GM18868 (cell line): ENCODE measurements around the gene UBASH3B.
A peak's percentile ranks its signal among the peaks of the same experiment; 100 is the strongest.
"Not testable (repeated sequence)": the region's sequence is repeated elsewhere in the genome, so short reads cannot be mapped to it uniquely, and the experiment has no call there.

Source experiments
- ATAC-seq: cut with Tn5 transposase; IDR thresholded peaks from one replicate; pipeline ENCODE4 v1.9.1; 2021; ENCODE audit warnings: mild to moderate bottlenecking, moderate library complexity; ENCODE audit not compliant: unreplicated experiment

The UBASH3B gene, protein sequence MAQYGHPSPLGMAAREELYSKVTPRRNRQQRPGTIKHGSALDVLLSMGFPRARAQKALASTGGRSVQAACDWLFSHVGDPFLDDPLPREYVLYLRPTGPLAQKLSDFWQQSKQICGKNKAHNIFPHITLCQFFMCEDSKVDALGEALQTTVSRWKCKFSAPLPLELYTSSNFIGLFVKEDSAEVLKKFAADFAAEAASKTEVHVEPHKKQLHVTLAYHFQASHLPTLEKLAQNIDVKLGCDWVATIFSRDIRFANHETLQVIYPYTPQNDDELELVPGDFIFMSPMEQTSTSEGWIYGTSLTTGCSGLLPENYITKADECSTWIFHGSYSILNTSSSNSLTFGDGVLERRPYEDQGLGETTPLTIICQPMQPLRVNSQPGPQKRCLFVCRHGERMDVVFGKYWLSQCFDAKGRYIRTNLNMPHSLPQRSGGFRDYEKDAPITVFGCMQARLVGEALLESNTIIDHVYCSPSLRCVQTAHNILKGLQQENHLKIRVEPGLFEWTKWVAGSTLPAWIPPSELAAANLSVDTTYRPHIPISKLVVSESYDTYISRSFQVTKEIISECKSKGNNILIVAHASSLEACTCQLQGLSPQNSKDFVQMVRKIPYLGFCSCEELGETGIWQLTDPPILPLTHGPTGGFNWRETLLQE

DNA sequence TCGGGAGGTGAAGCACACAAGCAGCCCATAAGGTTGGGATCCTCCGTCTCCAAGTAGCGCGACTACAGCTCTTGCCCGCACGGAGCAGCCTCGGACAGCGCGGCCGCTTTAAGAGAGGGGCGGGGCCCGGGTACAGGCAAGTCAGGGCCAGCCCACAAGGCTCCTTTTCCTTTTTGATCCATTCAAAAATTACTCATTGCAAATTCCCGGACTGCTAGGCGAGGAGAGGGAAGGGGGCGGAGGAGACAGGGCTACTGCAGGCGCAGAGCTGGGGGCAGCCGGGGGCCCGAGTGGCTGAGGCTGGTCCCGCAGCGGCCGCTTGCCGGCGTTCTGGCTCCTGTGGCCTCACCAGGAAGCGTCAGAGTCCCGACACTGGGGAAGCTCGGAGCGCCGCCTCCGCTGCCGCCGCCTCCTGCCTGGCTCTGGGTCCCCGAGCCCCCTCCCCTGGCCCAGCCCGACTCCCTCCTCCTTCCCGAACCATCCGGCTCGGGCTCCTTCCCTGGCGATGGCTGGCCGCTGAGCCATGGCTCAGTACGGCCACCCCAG is at the start of gene UBASH3B:
Gene UBASH3B, plus strand, starts transcription at position 196 of the 546 bp plus-strand sequence. Its CDS starts 328 bp downstream, at position 524.
- ATAC-seq = peak; percentile 75

DNA sequence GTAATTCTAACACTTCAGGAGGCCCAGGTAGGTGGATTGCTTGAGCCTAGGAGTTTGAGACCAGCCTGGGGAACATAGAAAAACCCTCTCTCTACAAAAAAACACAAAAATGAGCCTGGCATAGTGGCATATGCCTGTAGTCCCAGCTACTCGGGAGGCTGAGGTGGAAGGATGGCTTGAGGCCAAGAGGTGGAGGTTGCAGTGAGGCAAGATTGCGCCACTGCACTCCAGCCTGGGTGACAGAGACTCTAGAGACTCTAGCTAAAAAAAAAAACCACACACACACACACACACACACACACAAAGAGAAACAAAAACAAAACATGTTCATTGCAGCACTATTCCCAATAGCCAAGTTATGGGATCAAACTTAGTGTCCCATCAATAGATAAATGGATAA is 48.4 kb upstream of the UBASH3B start:
- ATAC-seq = not testable (repeated sequence)

DNA sequence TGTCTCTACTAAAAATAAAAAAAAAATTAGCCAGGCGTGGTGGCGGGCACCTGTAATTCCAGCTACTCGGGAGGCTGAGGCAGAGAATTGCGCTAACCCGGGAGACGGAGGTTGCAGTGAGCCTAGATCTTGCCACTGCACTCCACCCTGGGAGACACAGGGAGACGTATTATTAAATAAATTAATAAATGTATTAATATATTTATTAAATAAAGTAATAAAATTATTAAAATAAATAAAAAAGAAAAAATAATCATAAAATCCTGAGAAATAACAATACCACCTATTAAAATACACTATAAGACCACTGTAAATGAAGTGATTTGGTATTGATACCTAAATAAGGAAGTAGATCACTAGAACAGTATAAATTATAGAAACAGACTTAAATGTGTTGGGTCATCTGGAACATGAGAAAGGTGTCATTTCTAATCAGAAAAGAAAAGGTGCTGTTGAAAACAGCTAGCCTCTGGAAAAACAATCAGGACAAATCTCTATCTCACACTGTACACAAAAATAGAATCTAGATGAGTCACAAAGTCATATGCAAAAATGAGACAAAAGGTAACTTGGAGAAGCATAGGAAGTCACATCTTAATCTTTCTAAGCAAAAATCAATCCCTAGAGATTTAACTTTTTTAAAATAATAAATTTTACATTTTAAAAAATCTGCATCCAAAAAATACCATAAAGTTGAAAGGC is 43.2 kb upstream of the UBASH3B start:
- no peak for ATAC-seq

DNA sequence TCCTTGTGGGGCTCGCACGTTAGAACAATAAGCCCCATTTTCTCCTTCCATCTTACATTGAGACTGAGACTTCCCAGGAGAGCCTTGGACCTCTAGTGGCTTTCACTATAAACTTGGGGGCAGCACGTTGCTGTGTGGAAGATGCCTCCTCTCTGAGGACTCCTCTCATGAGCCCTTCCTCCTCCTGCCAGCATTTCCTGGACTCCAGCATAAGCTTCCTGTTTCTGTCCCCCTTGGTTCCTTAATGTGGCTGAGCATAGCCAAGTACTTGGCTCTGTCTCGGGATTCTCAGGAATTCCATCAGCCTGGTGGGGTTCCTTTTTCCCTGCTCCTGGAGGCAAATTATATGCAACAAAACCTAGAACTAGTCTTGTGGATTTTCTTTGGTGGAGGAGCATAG is 38.8 kb upstream of the UBASH3B start:
- no peak for ATAC-seq

DNA sequence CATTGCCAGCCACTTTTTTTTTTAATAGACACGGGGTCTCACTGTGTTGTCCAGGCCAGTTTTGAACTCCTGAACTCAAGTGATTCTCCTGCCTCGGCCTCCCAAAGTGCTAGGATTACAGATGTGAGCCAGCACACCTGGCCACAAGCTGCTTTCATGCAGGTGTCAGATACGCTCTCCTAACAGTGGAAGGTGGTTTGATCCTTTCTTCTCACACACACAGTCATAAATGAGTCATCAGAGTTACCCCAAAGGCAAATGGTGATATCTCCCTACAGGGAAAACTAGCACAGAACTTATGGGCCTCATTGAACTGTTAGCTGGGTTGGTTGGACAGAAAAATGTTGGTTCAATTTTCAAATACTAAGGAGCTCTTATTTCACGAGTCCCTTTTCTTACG is 38.2 kb upstream of the UBASH3B start:
- ATAC-seq = no peak

DNA sequence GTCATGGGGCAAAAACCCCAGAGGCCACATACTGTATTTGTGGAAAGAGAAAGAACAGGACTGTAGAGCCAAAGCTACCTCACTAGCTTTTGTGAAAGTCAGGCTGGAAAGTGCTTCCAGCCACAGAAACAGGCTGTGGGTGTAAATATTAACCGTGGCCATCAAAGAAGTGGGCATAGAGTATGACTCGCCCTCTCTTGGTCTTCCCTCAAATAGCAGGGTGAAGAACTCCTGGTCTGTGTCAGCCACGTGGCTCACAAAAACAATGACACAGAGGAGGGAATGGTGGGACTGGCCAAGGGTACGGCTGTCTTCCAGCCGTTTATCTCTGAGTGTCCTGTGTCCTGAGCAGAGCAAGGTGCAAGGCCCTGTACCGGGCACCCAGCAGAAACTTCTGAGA is 37.6 kb upstream of the UBASH3B start:
- no peak for ATAC-seq

DNA sequence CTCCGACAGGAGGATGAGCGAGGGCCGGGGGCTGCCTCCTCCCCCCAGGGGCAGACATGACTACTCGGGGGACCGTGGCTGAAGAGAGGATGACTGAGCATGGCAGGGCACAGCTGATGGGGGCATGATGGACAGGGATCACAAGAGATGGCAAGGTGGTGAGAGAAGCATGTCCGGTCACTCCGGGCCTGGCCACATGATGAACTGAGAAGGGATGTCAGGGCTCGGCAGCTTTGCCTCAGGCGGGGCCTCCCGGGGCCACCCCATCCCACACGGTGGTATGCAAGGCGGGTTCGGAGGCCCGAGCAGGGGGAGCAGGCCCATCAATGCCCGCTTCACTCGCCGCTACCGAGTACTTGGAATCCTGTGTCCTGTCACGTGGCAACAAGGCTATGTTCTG is 36.6 kb upstream of the UBASH3B start:
- ATAC-seq = no peak

DNA sequence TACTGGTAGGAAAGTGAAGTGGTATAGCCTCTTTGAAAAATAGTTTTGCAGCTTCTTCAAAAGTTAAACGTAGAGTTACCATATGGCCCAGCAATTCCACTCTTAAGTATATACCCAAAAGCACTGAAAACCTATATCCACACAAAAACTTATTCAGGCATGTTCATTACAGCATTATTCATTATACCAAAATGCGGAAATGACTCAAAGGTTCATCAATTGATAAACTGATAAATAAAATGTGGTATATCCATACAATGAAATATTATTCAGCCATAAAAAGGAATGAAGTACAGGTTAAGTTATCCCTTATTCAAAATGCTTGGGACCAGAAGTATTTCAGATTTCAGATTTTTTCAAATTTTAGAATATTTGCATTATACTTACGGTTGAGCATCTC is 35.8 kb upstream of the UBASH3B start:
- no peak for ATAC-seq

DNA sequence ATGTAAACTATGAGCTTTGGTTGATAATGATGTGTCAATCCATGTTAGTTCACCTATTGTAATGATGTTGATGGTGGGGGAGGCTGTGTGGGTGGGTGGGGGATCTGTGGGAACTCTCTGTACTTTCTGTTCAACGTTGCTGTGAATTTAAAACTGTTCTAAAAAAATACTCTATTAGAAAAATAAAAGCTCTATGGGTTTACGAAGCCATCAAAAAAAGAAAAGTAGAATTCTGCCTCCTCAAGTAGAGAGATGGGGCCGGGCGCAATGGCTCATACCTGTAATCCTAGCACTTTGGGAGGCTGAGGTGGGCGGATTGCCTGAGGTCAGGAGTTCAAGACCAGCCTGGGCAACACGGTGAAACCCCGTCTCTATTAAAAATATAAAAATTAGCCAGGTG is 30.0 kb upstream of the UBASH3B start:
- ATAC-seq = not testable (repeated sequence)

DNA sequence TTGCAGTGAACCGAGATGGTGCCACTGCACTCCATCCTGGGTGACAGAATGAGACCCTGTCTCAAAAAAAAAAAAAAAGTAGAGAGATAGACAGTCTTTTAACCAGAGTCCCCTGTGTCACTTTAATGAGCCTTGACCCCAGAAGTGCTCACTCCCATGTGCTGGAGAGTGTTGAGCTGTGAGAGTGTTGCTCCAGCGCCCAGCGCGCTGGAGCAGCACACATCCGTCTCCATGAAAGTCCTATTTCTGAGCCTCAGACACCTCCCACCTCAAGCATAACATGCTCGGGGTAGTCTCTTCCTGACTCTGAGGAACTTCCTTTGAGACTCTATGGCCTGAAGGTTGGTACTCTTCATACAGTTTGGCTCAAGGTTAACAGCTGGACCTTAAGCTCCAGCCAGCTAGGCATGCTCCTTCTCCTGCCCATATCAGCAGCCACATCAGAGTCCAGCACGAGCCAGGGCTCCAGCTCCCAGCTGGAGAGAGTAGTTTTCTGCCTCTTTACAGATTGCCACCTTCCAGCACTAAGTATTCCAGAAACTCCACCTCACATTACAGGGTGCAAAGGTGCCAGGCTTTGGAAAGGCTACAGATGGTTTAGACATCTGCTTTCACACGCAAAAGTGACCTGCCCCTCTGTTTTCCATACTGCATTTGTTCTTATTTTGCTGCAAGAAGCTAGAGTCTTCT is 29.4 kb upstream of the UBASH3B start:
- no peak for ATAC-seq

DNA sequence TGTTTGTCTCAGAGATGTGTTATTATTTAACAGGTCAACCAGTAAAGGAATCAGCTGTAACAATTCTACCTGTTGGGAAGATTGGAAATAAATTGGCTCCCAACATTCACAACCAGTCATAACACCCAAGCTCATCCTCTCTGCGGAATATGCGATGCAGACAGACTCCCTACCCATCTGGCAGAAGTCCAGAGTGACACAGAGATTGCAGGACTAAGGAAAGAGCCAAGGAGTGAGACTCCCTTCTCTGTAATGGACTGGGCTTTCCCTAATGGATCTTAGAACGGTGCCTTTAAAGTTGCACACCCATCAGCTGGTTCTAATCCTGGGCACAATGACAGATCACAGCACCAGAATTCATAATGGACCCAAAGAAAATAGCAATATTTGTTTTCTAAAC is 27.8 kb upstream of the UBASH3B start:
- ATAC-seq = no peak

DNA sequence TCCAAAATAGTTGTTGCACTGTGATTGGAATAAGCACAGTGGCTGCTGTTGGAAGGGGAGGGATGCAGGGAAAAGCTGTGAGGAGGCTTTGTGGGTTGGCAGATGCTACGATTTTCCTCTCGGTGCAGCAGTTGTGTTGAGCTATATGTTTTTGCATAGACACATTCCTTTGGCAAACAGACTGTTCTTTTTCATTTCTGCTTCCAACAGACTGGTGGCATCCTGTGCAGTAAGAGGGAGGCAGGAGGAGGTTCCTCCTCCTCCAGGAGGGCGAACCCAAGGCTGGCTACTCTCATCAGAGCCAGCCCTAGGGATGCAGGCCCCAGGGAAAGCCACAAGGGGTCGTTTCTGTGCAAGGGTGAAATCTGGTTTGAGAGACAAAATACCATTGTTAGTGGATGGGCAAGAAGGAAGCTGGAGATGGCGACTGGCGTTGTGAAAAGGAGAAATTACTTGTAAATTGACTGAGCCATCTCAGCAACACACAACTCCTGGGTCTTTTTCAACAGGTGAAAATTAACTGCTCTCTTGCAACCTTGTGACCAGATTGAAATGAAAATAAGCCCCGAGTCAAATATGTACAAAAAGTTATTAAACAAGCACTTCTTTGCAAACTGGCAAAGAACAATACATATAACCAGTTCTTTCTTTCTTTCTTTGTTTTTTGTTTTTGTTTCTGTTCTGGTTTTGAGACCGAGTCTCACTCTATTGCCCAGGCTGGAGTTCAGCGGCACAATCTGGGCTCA is 26.5 kb upstream of the UBASH3B start:
- peak; percentile 69 for ATAC-seq

DNA sequence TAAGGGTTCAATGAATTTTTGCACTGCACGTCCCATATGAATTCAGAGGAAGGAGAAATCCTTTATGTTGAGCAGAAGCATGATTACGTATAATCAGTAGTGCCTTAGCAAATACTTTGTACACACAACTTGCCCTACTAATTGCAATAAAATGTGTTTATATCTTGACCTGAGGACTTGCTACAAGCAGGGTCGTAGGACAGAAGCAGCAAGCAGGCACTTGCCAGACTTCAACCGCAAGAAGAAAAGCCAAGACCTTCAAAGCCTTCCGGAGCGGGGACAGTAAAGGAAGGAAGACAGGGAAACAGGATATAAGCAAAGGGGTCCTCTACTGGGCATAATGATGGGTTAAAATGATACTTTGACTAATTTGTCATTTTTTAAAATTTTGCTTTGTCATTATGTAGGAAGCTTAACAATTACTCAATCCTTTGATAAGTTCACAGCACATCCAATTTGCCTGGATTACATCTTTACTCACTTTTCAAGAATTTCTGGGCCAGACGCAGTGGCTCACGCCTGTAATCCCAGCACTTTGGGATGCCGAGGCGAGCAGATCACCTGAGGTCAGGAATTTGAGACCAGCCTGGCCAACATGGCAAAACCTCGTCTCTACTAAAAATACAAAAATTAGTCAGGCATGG is 23.2 kb upstream of the UBASH3B start:
- no peak for ATAC-seq

DNA sequence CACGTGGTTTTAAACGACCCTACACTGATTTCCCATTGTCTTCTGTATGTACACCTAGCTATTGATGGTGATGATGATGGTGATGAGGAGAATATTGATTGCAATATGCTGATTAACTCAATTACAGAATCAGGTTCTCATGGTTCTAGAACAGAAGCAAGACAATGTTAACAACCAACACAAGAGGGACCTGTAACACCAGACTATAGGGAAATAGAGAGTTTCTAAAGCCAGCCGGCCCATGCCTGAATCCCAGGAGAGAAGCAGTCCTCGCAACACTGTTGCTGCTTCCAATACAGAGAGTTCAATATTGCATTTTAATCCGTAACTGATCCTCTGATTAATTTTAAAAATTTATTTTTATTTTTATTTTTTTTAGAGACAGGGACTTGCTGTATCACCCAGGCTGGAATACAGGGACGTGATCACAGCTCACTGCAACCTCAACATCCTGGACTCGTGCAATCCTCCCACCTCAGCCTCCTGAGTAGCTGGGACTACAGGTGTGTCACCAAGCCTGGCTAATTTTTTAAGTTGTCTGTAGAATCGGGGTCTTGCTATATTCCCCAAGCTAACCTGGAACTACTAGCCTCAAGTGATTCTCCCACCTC is 22.2 kb upstream of the UBASH3B start:
- ATAC-seq = peak; percentile 45

DNA sequence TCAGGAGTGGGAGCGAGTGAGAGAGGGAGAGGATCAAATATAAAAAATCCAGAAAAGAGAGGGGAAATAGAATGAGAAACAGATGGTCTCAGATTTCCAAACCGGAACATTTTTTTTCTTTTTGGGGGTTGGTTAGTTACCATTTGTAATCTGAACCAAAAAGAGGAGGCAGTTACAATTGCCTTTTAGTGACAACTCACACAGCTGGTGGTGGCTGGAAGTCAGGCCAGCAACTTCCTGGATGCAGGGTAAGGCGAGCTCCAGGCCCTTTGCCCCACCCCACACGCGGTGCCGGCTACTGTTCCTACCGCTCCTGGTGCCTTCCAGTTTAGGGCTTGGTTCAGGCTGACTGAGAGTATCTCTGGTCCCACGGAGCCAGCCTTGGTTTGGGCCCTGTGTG is 21.0 kb upstream of the UBASH3B start:
- ATAC-seq = no peak

DNA sequence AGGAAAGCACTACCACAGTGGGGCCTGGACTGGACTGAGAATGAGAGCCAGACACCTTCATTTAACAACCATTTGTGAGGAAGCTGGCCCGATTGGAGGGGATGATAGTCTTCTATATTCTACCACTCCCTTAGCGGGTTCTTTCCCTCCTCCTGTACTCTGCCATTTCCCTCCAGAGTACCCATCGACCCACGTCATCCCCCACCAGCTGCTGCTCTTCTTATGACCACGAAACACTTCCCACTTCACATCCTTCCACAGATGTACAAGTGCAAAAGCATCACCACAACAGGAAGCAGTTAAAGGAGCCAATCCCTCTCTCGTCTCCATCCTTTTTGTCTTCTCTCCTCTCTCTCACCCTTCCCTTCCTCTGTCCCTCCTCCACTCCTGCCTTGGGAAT is 18.0 kb upstream of the UBASH3B start:
- no peak for ATAC-seq

DNA sequence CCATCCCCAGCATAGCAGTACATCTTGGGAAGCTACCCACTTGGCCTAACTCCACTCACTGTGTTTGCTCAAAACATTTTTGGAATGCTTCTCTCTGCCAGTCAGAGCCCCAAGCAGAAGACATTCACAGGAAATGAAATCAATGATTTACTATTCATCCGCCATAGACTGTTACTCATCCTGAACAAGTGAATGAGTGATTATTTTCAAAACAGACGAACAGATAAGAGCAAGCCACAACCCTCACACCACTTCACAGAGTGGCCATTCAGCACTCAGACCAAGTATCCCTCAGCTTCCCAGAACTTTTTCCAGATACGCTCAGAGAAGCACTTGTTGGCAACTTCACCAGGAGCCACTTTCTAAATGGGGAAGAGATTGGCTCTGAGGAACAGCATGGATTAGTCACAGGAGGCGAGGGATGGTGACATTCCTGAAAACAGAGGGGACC is 13.0 kb upstream of the UBASH3B start:
- ATAC-seq = no peak

DNA sequence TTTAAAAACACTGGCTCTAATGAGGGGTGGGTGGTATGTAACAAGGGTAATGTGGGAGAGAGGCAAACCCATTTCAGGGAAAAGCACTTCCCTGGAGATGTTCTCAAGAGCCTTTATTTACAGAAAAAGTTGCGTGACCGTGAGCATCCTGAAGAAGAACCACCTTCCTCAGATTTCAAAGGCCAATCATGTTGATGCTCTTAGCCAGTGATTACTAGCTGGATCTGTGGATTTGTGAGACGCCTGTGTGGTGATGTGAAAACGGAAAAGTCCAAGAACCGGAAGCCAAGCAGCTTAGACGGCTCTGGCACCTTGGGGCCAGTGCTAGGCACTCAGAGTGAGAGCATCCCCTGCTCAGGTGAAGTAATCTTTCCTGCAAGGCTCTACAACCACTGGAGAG is 12.6 kb upstream of the UBASH3B start:
- ATAC-seq = no peak

DNA sequence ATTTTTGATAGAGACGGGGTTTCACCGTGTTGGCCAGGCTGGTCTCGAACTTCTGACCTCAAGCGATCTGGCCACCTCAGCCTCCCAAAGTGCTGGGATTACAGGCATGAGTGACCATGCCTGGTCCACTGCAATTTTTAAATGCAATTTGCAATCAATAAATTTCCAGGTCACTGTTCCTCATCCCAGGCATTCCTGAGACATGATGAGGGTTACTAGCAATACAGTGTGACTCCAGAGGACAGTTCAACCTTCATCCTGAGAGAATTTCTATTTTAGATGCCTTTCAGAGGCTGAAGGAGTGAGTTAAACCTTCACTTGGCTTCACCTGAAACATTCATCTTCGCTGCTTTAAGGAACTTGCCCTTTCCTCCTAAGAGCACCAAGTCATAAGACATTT is 9.7 kb upstream of the UBASH3B start:
- no peak for ATAC-seq
